ENCODE results near the gene FUS. TPM values are rescaled to one million over a fixed set of nuclear protein-coding genes. Genes with fewer than 3 reads are reported as not detected.
A peak's percentile ranks its signal among the peaks of the same experiment; 100 is the strongest.

Gene FUS
- total RNA-seq, 1 experiment from 2014 or later, result 770 TPM

DNA sequence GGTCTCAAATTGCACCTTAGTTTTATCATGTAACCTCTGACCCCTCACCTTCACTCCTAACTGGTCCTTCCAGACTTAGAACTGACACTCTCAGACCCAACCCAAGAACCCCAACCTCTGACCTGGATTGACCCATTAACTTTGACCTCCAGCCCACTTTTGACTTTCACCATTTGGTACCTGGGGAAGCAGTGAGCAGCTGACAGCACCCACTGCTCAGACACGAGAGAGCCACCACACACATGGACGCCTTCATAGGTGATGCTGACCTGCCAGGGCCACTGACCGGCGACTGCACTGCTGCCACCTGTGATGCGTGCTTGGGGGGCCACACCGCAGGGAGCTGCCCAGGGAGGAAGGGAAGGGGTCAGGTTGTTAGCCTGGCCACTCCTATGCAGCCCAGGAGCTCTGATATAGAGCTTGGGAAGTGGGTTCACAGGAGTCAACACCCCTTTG lies 46.9 kb upstream of the FUS start:
- TF ChIP-seq SOX15 (CRISPR knock-in tag; IDR thresholded peaks at IDR 0.05) (no peak), ETV6 (CRISPR knock-in tag; IDR thresholded peaks at IDR 0.05) (no peak), HMGA2 (CRISPR knock-in tag; IDR thresholded peaks at IDR 0.05) (no peak), FOXP1 (CRISPR knock-in tag; IDR thresholded peaks at IDR 0.05; ENCODE audit: borderline replicate concordance) (no peak), SP1 (CRISPR knock-in tag; conservative IDR thresholded peaks at IDR 0.05) (no peak), ZNF317 (CRISPR knock-in tag; IDR thresholded peaks at IDR 0.05; ENCODE audit: borderline replicate concordance, low read depth) (no peak), ZNF138 (CRISPR knock-in tag; conservative IDR thresholded peaks at IDR 0.05) (no peak), FOXJ3 (CRISPR knock-in tag; IDR thresholded peaks at IDR 0.05; ENCODE audit: borderline replicate concordance) (no peak), ZBTB21 (CRISPR knock-in tag; IDR thresholded peaks at IDR 0.05; ENCODE audit: borderline replicate concordance) (no peak), TEAD4 (CRISPR knock-in tag; IDR thresholded peaks at IDR 0.05) (no peak)
- TF ChIP-seq, protein P1, sequence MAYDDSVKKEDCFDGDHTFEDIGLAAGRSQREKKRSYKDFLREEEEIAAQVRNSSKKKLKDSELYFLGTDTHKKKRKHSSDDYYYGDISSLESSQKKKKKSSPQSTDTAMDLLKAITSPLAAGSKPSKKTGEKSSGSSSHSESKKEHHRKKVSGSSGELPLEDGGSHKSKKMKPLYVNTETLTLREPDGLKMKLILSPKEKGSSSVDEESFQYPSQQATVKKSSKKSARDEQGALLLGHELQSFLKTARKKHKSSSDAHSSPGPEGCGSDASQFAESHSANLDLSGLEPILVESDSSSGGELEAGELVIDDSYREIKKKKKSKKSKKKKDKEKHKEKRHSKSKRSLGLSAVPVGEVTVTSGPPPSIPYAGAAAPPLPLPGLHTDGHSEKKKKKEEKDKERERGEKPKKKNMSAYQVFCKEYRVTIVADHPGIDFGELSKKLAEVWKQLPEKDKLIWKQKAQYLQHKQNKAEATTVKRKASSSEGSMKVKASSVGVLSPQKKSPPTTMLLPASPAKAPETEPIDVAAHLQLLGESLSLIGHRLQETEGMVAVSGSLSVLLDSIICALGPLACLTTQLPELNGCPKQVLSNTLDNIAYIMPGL (CRISPR knock-in tag; IDR thresholded peaks at IDR 0.05), result no peak
- TF ChIP-seq, protein P2, sequence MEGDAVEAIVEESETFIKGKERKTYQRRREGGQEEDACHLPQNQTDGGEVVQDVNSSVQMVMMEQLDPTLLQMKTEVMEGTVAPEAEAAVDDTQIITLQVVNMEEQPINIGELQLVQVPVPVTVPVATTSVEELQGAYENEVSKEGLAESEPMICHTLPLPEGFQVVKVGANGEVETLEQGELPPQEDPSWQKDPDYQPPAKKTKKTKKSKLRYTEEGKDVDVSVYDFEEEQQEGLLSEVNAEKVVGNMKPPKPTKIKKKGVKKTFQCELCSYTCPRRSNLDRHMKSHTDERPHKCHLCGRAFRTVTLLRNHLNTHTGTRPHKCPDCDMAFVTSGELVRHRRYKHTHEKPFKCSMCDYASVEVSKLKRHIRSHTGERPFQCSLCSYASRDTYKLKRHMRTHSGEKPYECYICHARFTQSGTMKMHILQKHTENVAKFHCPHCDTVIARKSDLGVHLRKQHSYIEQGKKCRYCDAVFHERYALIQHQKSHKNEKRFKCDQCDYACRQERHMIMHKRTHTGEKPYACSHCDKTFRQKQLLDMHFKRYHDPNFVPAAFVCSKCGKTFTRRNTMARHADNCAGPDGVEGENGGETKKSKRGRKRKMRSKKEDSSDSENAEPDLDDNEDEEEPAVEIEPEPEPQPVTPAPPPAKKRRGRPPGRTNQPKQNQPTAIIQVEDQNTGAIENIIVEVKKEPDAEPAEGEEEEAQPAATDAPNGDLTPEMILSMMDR (IDR thresholded peaks at IDR 0.05), result no peak
- TF ChIP-seq, protein P3, sequence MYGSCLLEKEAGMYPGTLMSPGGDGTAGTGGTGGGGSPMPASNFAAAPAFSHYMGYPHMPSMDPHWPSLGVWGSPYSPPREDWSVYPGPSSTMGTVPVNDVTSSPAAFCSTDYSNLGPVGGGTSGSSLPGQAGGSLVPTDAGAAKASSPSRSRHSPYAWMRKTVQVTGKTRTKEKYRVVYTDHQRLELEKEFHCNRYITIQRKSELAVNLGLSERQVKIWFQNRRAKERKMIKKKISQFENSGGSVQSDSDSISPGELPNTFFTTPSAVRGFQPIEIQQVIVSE (CRISPR knock-in tag; IDR thresholded peaks at IDR 0.05; ENCODE audit: borderline replicate concordance), result no peak
- peaks cover 27% of the 10 kb centered on the region for H3K36me3 Mint-ChIP-seq
- no peaks in the 10 kb centered on the region for H3K27me3 Mint-ChIP-seq (ENCODE audit: low read depth)
- no peaks in the 10 kb centered on the region for H3K9me3 Mint-ChIP-seq
- DNase-seq (ENCODE audit: low spot score), result no peak
- ChIA-PET CTCF (interaction anchor here (2.9 kb wide), 1 partner anchor 10 kb away, joined by 16 read pairs; no protein-coding TSS in a partner anchor), POLR2A (interaction anchor here (1.0 kb wide), 1 partner anchor 16 kb away, joined by 3 read pairs; the partner anchor contains the start of gene KAT8)
- no peak for ATAC-seq
- peak overlapping the region; percentile 98; the same call in 1 of the 2 replicates for H3K27ac Mint-ChIP-seq
- H3K4me3 Mint-ChIP-seq, result peak overlapping the region; percentile 87
- H3K4me1 Mint-ChIP-seq, result peaks cover 56% of the 10 kb centered on the region

DNA sequence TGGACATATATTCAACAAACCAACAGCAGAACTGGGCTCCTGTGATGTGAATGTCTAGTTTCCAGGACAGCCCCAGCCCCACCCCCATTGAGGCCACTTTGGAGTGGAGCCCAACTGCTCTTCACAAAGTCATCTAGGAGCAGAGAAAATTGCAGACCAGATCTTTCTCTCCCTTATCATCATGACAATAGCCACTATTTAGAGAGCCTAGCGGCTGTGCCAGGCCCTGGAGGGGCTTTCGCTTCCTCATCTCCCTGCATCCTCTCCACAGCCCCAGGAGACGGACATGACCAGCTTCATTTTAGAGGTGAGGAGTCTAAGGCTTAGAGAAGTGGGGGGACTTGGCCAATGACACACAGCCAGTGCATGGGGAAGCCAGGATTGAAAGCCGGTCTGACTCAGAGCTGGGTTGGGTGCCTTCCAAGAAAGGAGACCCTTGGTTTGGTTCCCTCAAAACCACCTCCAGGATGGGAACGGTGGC lies 45.8 kb upstream of the FUS start:
- Mint-ChIP-seq H3K27me3 (ENCODE audit: low read depth) (no peaks in the 10 kb centered on the region), H3K9me3 (no peaks in the 10 kb centered on the region), H3K27ac (peak overlapping the region; percentile 98), H3K4me3 (peak overlapping the region; percentile 87), H3K4me1 (peaks cover 66% of the 10 kb centered on the region), H3K36me3 (peaks cover 27% of the 10 kb centered on the region)
- ChIA-PET POLR2A (interaction anchor here (0.6 to 2.4 kb wide), 7 partner anchors 10 to 82 kb away, joined by 4 to 26 read pairs (median 4); partner anchors contain the start of genes FUS, KAT8, ZNF646 and ZNF668), CTCF (interaction anchor here (0.7 to 2.9 kb wide), 9 partner anchors 8 to 322 kb away, joined by 3 to 16 read pairs (median 5); partner anchors contain the start of genes HSD3B7 and KAT8)
- DNase-seq (ENCODE audit: low spot score) (no peak), ATAC-seq (peak; percentile 8)
- TF ChIP-seq, protein P4, sequence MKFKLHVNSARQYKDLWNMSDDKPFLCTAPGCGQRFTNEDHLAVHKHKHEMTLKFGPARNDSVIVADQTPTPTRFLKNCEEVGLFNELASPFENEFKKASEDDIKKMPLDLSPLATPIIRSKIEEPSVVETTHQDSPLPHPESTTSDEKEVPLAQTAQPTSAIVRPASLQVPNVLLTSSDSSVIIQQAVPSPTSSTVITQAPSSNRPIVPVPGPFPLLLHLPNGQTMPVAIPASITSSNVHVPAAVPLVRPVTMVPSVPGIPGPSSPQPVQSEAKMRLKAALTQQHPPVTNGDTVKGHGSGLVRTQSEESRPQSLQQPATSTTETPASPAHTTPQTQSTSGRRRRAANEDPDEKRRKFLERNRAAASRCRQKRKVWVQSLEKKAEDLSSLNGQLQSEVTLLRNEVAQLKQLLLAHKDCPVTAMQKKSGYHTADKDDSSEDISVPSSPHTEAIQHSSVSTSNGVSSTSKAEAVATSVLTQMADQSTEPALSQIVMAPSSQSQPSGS (CRISPR knock-in tag; IDR thresholded peaks at IDR 0.05; ENCODE audit: borderline replicate concordance, low read depth), result no peak
- TF ChIP-seq CREB1 (CRISPR knock-in tag; IDR thresholded peaks at IDR 0.05), result no peak
- TF ChIP-seq EMX1 (CRISPR knock-in tag; IDR thresholded peaks at IDR 0.05), result no peak
- no peak for TF ChIP-seq SP1 (CRISPR knock-in tag; conservative IDR thresholded peaks at IDR 0.05)
- TF ChIP-seq, protein P5, sequence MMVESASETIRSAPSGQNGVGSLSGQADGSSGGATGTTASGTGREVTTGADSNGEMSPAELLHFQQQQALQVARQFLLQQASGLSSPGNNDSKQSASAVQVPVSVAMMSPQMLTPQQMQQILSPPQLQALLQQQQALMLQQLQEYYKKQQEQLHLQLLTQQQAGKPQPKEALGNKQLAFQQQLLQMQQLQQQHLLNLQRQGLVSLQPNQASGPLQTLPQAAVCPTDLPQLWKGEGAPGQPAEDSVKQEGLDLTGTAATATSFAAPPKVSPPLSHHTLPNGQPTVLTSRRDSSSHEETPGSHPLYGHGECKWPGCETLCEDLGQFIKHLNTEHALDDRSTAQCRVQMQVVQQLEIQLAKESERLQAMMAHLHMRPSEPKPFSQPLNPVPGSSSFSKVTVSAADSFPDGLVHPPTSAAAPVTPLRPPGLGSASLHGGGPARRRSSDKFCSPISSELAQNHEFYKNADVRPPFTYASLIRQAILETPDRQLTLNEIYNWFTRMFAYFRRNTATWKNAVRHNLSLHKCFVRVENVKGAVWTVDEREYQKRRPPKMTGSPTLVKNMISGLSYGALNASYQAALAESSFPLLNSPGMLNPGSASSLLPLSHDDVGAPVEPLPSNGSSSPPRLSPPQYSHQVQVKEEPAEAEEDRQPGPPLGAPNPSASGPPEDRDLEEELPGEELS (CRISPR knock-in tag; IDR thresholded peaks at IDR 0.05), result no peak
- no peak for TF ChIP-seq FOXJ3 (CRISPR knock-in tag; IDR thresholded peaks at IDR 0.05; ENCODE audit: borderline replicate concordance)
- TF ChIP-seq, protein P6, sequence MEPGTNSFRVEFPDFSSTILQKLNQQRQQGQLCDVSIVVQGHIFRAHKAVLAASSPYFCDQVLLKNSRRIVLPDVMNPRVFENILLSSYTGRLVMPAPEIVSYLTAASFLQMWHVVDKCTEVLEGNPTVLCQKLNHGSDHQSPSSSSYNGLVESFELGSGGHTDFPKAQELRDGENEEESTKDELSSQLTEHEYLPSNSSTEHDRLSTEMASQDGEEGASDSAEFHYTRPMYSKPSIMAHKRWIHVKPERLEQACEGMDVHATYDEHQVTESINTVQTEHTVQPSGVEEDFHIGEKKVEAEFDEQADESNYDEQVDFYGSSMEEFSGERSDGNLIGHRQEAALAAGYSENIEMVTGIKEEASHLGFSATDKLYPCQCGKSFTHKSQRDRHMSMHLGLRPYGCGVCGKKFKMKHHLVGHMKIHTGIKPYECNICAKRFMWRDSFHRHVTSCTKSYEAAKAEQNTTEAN (CRISPR knock-in tag; IDR thresholded peaks at IDR 0.05), result no peak
- TF ChIP-seq ZNF232 (CRISPR knock-in tag; IDR thresholded peaks at IDR 0.05), result no peak
- TF ChIP-seq MYBL2 (CRISPR knock-in tag; IDR thresholded peaks at IDR 0.05), result no peak
- no peak for TF ChIP-seq ZBTB21 (CRISPR knock-in tag; IDR thresholded peaks at IDR 0.05; ENCODE audit: borderline replicate concordance)
- no peak for TF ChIP-seq FOXP1 (CRISPR knock-in tag; IDR thresholded peaks at IDR 0.05; ENCODE audit: borderline replicate concordance)
- TF ChIP-seq HMGA2 (CRISPR knock-in tag; IDR thresholded peaks at IDR 0.05), result no peak
- TF ChIP-seq IRF2 (CRISPR knock-in tag; IDR thresholded peaks at IDR 0.05; ENCODE audit: borderline replicate concordance, low read depth), result no peak
- TF ChIP-seq ETV6 (CRISPR knock-in tag; IDR thresholded peaks at IDR 0.05), result no peak
- TF ChIP-seq TEAD1 (CRISPR knock-in tag; IDR thresholded peaks at IDR 0.05), result no peak
- TF ChIP-seq NR2C2 (CRISPR knock-in tag; IDR thresholded peaks at IDR 0.05), result no peak
